ENCODE measurements around the gene TENT4A.

- TF ChIP-seq POLR2A (IDR thresholded peaks at IDR 0.05; ENCODE audit: low read depth, low read length) (no peak), POLR2AphosphoS5 (IDR thresholded peaks at IDR 0.05; ENCODE audit: low read depth, low read length) (no peak), TAF1 (IDR thresholded peaks at IDR 0.05; ENCODE audit: low read depth, low read length) (no peak), SPI1 (IDR thresholded peaks at IDR 0.05; ENCODE audit: low read depth, low read length) (no peak), POU2F2 (IDR thresholded peaks at IDR 0.05; ENCODE audit: low read depth, low read length) (no peak), PAX5 (IDR thresholded peaks at IDR 0.05; ENCODE audit: insufficient read depth, low read length, severe bottlenecking) (no peak)
Measured at GRCh38 chr5:6744841-6745705, 31.8 kb downstream of the TENT4A start.

Data from GM12891 (cell line).